ENCODE data around the gene RNU1-3.
"Not testable (repeated sequence)": the region's sequence is repeated elsewhere in the genome, so short reads cannot be mapped to it uniquely, and the experiment has no call there.

RNU1-3 gene

GRCh38 chr1:16693449-16694307 lies 26.9 kb upstream of the RNU1-3 start:
- DNase-seq = not testable (repeated sequence)

GRCh38 chr1:16692717-16693448 lies 26.1 kb upstream of the RNU1-3 start:
- not testable (repeated sequence) for DNase-seq

- DNase-seq = not testable (repeated sequence)
These were observed 25.5 kb upstream of the RNU1-3 start for GRCh38 chr1:16692283-16692682.

- DNase-seq = not testable (repeated sequence)
These were observed 24.4 kb upstream of the RNU1-3 start for GRCh38 chr1:16690971-16691682.

DNA sequence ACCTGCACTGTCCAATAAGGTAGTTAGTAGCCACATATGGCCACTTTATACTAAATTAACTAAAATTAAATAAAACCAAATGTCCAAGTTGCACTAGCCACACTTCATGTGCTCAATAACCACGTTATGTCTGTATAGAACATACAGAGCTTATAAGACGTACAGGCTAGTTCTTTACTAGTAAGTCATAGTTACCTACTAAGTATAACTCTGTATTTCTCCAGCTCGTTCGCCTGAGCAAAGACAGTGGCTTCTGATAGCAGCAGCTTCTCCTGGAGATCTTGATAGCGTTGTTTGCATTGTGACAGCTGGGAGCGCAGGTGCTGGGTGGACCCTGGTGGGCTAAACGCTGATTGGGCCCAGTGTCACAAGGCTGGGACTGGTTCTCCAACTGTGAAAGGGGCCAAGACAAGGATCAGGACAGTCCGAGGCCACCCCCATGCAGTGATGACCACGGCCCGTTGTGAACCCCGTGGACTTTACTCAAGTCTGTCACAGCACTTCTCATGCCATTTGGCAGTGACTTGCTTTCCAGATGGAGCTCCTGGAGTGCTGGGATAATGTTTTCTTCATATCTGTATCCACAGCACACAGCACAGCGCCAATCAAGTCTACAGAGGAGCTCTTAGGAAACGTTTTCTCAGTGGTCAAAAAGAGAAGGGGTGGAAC lies 20.5 kb upstream of the RNU1-3 start:
- not testable (repeated sequence) for DNase-seq

- DNase-seq = not testable (repeated sequence)
These were observed 19.0 kb upstream of the RNU1-3 start for GRCh38 chr1:16685445-16686371.

- DNase-seq = not testable (repeated sequence)
These were observed 18.1 kb upstream of the RNU1-3 start for GRCh38 chr1:16684738-16685337.

DNA sequence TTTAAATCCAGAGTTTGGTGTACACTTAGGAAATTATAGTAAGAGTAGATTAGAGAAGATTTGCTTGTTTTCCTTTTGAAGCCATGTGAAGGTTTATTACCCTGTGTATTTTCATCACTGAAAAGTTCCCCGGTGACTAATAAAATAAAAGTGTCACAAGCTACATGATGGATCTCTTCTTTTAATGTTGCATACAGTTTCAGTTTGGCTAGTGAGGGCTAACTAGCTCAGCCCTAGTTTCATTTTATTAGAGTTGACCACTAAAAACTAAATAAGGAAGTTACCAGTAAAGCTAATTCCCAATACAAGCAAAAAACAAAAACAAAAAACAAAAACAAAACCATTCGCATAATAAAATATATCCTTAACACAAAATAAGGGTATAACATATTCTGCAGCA lies 17.4 kb upstream of the RNU1-3 start:
- DNase-seq = not testable (repeated sequence)

DNA sequence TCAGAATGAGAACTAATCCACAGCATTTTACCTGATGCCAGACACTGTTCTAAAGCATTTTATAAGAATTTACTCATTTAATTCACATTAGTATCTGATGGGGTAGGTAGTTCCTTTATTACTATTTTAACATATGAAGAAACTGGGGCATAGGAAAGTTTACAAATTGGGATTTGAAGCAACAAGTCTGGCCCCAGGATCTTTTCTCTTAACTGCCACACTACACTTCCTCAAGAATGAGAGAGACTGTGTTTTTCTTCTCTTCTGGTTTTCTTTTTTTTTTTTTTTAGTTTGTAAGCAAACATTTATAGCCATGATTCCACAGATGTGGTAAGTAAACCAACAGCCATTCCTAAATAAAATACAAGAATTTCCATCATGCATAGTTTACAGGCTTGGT lies 16.1 kb upstream of the RNU1-3 start:
- not testable (repeated sequence) for DNase-seq

DNA sequence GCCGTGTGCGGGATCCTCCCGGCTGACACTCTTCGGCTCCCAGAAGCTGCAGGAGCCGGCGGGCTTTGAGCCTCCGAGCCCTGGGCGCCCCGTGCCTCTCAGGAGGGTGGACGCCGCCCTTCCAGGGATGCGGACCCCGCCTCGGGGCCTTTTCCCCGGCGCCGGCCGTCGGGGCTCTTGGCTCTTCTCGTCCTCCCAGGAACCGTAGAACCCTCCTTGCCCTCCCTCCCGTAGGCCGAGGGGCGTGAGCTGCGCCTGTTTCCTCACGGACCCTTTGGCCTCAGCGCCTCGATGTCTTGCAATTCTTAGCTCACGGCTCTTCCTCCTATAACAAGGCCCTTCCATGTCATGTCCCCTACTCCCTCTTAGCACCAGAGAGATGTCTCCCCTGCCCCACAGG lies 13.6 kb upstream of the RNU1-3 start:
- DNase-seq = not testable (repeated sequence)

GRCh38 chr1:16677552-16678431 lies 11.0 kb upstream of the RNU1-3 start:
- DNase-seq = no peak

DNA sequence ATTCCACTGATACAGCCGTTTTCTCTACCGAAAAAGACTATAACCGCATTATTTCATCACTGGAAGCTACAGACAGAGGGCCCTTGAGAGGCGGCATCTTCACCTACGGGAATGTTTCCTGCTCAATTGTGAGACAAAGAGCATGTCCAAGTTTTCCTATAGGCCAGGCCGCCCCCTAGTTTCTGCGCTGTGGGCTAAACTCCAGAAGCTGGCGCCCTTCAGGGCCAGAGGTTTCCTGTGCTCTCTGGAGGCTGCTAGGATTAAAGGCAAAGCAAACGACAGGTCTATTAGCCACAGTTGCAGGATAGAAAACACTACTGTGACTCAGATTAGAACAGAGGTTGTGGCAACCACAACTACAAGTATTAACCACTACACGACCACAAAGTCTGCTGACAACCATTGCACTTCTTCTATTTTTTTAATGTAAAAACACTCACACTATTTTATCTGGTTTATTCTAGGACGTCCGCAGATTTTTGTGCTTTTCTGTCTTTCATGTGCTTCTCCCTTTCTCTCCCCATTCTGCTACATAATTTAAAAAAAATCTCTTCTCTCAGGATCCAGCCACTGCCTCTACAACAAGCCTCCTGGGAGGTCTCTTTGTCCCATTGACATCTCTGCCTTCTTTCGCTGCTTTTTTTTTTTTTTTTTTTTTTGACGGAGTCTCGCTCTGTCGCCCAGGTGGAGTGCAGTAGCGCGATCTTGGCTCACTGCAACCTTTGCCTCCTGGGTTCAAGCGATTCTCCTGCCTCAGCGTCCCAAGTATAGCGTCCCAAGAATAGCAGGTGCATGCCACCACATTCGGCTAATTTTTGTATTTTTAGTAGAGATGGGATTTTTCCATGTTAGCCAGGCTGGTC lies 10.1 kb upstream of the RNU1-3 start:
- DNase-seq = not testable (repeated sequence)

DNA sequence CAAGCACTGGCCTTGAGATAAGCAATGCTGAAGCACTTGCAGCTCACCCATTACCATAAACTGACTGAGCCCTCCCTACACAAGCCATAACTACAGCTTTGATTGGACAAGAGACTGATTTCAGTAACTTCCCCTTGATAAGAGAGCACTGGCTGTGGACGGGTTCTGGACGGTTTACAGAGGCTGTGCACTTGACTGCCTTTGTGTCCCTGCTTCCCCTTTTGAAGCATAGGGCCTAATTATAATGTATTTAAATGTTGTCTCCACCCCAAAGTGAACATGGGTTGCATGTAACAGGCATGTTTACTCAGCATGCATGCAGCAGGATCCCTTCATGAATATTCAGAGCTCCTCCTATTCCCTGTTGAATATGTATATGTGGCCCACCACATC lies 8.4 kb upstream of the RNU1-3 start:
- not testable (repeated sequence) for DNase-seq

GRCh38 chr1:16673976-16674375 lies 7.2 kb upstream of the RNU1-3 start:
- DNase-seq = not testable (repeated sequence)

DNA sequence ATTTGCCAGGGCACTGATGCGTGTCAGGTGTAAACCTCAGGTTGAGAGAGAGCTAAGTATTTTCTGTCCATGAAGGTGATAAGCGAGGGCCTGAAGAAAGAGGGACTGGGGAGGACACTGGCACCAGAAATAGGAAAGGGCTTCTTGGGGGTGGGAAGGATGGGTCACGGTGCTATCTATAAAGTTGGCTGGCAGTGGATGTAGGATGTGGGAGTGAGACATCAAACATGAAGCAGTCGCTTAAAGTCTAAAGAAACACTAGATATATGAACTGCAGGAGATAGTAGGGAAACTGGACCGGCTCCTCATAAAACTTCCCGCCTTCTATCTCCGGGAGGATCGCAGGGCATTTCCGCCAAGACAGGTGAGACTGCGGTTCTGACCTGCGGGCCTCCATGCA lies 912 bp downstream of the RNU1-3 start:
- DNase-seq = not testable (repeated sequence)

DNA sequence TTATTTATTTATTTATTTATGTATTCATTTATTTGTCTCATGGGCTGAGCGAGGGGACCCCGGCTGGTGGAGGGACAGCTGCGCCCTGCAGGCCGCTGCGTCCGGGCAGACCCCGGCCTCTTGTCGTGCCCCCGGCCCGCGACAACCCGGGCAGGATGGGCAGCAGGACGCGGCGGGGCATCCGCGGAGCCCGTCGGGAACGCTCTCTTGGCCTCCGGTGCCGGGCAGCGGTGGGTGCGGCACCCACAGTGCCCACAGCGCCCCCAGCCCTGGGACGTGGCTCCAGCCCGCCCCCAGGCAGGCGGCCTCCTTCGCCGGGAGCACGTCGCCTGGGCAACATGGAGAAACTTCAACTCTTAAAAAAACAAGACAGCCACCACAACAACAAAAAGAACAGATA lies 8.5 kb downstream of the RNU1-3 start:
- not testable (repeated sequence) for DNase-seq

GRCh38 chr1:16656981-16657683 lies 9.6 kb downstream of the RNU1-3 start:
- DNase-seq = not testable (repeated sequence)

DNA sequence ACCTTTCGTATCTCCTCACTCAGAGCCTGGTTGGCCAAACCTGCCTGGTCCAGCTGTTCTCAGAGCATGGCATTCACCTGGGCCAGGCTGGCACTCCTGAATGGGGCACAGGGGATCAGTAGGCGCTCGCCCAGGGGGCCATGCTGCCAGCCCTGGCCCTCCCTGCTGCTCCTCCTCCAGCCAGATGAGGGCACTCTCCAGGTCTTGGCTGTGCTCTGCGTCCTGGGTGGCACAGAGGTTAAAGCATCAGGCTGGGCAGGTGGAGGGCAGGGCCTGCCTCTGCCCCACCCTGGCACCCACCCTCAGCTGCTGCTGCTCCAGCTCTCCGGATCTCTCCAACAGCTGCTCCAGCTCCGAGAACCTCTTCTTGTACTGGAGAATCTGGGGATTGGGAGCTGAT lies 10.2 kb downstream of the RNU1-3 start:
- DNase-seq = not testable (repeated sequence)
